H1 (cell line): Measurements from ENCODE around the gene ST6GALNAC3. TPM values are rescaled to one million over a fixed set of nuclear protein-coding genes. Genes with fewer than 3 reads are reported as not detected.

Source experiments
- BACH1 ChIP-seq: IDR thresholded peaks from 2 replicates; pipeline ENCODE4 v1.6.1; 2012; ENCODE audit warnings: low read length, improper control_type of control experiment
- CTCF ChIP-seq, 3 experiments: IDR thresholded peaks; 1 replicate in 2 of 3; 2 replicates in 1 of 3; pipeline versions ENCODE4 v1.5.1 to v1.6.1; 2011; ENCODE audit warnings: low read length in 3 of 3, mild to moderate bottlenecking in 3 of 3, inconsistent platforms in 2 of 3, low read depth in 1 of 3, moderate library complexity in 1 of 3; ENCODE audit not compliant: insufficient read depth in 1 of 3; ENCODE audit errors: control extremely low read depth in 1 of 3
- JUN ChIP-seq: IDR thresholded peaks from 2 replicates; pipeline ENCODE4 v1.6.1; 2011; ENCODE audit warnings: low read depth, mild to moderate bottlenecking, improper control_type of control experiment, low read length
- MAX ChIP-seq: IDR thresholded peaks from 2 replicates; pipeline ENCODE4 v1.6.1; 2012; ENCODE audit warnings: inconsistent platforms
- POLR2AphosphoS5 ChIP-seq: IDR thresholded peaks from 2 replicates; pipeline ENCODE4 v1.6.1; 2011; ENCODE audit warnings: low read depth, low read length
- USF2 ChIP-seq: IDR thresholded peaks from 2 replicates; pipeline ENCODE4 v1.6.1; 2011; ENCODE audit warnings: low read length, improper control_type of control experiment
- ZNF274 ChIP-seq: IDR thresholded peaks from 2 replicates; pipeline ENCODE4 v1.7.0; 2012; ENCODE audit warnings: low read length, borderline replicate concordance; ENCODE audit errors: extremely low read depth
- polyA plus RNA-seq, 7 experiments: library from polyadenylated mRNA; depleted of rRNA in 3 of 7; stranded (reverse) in 5 of 7; unstranded in 2 of 7; fragments of >200 nt in 5 of 7; fragments of 200-250 nt in 2 of 7; gene quantifications; 1 replicate in 5 of 7; 2 replicates in 1 of 7; 4 replicates in 1 of 7; pipeline versions ENCODE4 v1.2.1 to v1.2.3, GENCODE V29; 2011 to 2013; ENCODE audit warnings: missing spikeins in 2 of 7, mixed read lengths in 2 of 7
- total RNA-seq: library from RNA; stranded (reverse); fragmentation: NEBNext Ultra II Directional; extraction: Animal tissue kit (Norgen Biotek cat#: 25700); gene quantifications from 2 replicates; pipeline ENCODE4 v1.2.1, GENCODE V29; 2021

The ST6GALNAC3 gene
- total and polyA plus RNA-seq, 2 of the 8 experiments (the other 6 are each of a cell fraction or from before 2014, with no cell fraction given): 4.9 to 19.0 TPM

GRCh38 chr1:76266762-76267161 lies 192.2 kb downstream of the ST6GALNAC3 start (continued):
- TF ChIP-seq CTCF (IDR thresholded peaks at IDR 0.05; ENCODE audit: control extremely low read depth in 1 of 3, insufficient read depth in 1 of 3, low read depth in 1 of 3, low read length in 3 of 3): no peak
- TF ChIP-seq ZNF274: no peak
- TF ChIP-seq POLR2AphosphoS5: no peak
- no peak for TF ChIP-seq BACH1
- TF ChIP-seq USF2: no peak
- TF ChIP-seq MAX: no peak
- no peak for TF ChIP-seq JUN
